ENCODE measurements around the gene MRM2.

- TF ChIP-seq CTCF (conservative IDR thresholded peaks at IDR 0.05): no peak
- TF ChIP-seq ZFX (IDR thresholded peaks at IDR 0.05): no peak
Measured at GRCh38 chr7:2289111-2289586, 47.1 kb upstream of the MRM2 start.

Data from C4-2B (cell line).